SK-N-SH (cell line): ENCODE measurements around the gene TMEM123. TPM values are rescaled to one million over a fixed set of nuclear protein-coding genes. Genes with fewer than 3 reads are reported as not detected.

Experiments
- CTCF ChIA-PET: fragments of 300-600, 350-600 bp; formaldehyde crosslinking; extraction: SDS; loops from one replicate; lab custom pipeline; 2021; lab: Yijun Ruan, JAX
- POLR2A ChIA-PET: fragments of 350-600 bp; sonication (Branson Sonifier 250); formaldehyde crosslinking; extraction: SDS; loops from one replicate; lab custom pipeline; 2020; ENCODE audit warnings: antibody characterized with exemption, inconsistent platforms; lab: Yijun Ruan, JAX
- DNase-seq: peaks from one replicate; pipeline ENCODE4 v3.0.0; 2012
- H2AFZ ChIP-seq: fragments of 200-600 bp; sonication (generic); 2 replicates; pipeline ENCODE4 v1.8.1; 2016; ENCODE audit warnings: antibody characterized with exemption, mild to moderate bottlenecking, low read depth
- H3F3A ChIP-seq: fragments of 200-600 bp; sonication (generic); replicated peaks from 2 replicates; pipeline ENCODE3; 2016; ENCODE audit warnings: antibody characterized with exemption, mild to moderate bottlenecking; ENCODE audit not compliant: insufficient read depth
- H3K27ac ChIP-seq, 2 experiments: fragments of 200-500 bp in 1 of 2; fragments of 200-600 bp in 1 of 2; sonication (Bioruptor generic) in 1 of 2; sonication (generic), shearing (Covaris generic) in 1 of 2; 2 replicates each; pipeline versions ENCODE4 v1.5.1 to v1.6.1; 2014 to 2016; ENCODE audit warnings: low read depth in 2 of 2, inconsistent platforms in 1 of 2, low read length in 1 of 2, mild to moderate bottlenecking in 1 of 2, mixed read lengths in 1 of 2
- H3K27me3 ChIP-seq: fragments of 200-600 bp; sonication (generic), shearing (Covaris generic); 2 replicates; pipeline ENCODE4 v1.6.1; 2016; ENCODE audit warnings: mixed run types; ENCODE audit not compliant: insufficient read depth
- H3K36me3 ChIP-seq, 2 experiments: fragments of 200-500 bp in 1 of 2; fragments of 200-600 bp in 1 of 2; sonication (Bioruptor generic) in 1 of 2; sonication (generic) in 1 of 2; replicated peaks in 1 of 2; 2 replicates each; pipeline versions ENCODE3 to v1.5.1; 2014 to 2016; ENCODE audit warnings: low read length in 1 of 2, mild to moderate bottlenecking in 1 of 2; ENCODE audit not compliant: insufficient read depth in 2 of 2, control insufficient read depth in 1 of 2
- H3K4me1 ChIP-seq, 2 experiments: fragments of 200-500 bp in 1 of 2; fragments of 200-600 bp in 1 of 2; sonication (Bioruptor generic) in 1 of 2; sonication (generic), shearing (Covaris generic) in 1 of 2; 2 replicates each; pipeline versions ENCODE4 v1.5.1 to v1.6.1; 2014 to 2016; ENCODE audit warnings: low read depth in 1 of 2, low read length in 1 of 2, mixed run types in 1 of 2; ENCODE audit not compliant: insufficient read depth in 2 of 2, control insufficient read depth in 1 of 2
- H3K4me2 ChIP-seq: fragments of 200-600 bp; sonication (generic), shearing (Covaris generic); 2 replicates; pipeline ENCODE4 v1.6.1; 2017; ENCODE audit warnings: mixed run types
- H3K4me3 ChIP-seq, 2 experiments: fragments of 200-500 bp in 1 of 2; fragments of 200-600 bp in 1 of 2; sonication (Bioruptor generic) in 1 of 2; sonication (generic), shearing (Covaris generic) in 1 of 2; 2 replicates each; pipeline versions ENCODE4 v1.5.1 to v1.8.1; 2014 to 2016; ENCODE audit warnings: low read depth in 2 of 2, inconsistent platforms in 1 of 2, low read length in 1 of 2, mild to moderate bottlenecking in 1 of 2, mixed read lengths in 1 of 2, moderate library complexity in 1 of 2
- H3K79me2 ChIP-seq: fragments of 200-600 bp; sonication (generic); 2 replicates; pipeline ENCODE4 v1.8.1; 2017; ENCODE audit warnings: mild to moderate bottlenecking; ENCODE audit not compliant: insufficient read depth
- H3K9ac ChIP-seq: fragments of 200-600 bp; sonication (generic); 2 replicates; pipeline ENCODE4 v1.6.1; 2017; ENCODE audit warnings: mixed run types
- H3K9me2 ChIP-seq: fragments of 200-600 bp; sonication (generic); 2 replicates; pipeline ENCODE4 v1.6.1; 2017; ENCODE audit warnings: mixed run types
- H3K9me3 ChIP-seq: fragments of 200-600 bp; sonication (generic); 2 replicates; pipeline ENCODE4 v1.6.1; 2017; ENCODE audit warnings: mixed run types, mild to moderate bottlenecking, moderate library complexity
- H4K20me1 ChIP-seq: fragments of 200-600 bp; sonication (generic); 2 replicates; pipeline ENCODE4 v1.6.1; 2017; ENCODE audit warnings: mild to moderate bottlenecking, mixed run types; ENCODE audit not compliant: insufficient read depth
- FOXJ3 ChIP-seq: sonication (generic); formaldehyde crosslinking; IDR thresholded peaks from 2 replicates; pipeline ENCODE4 v1.5.1; 2020; ENCODE audit warnings: mild to moderate bottlenecking, missing genetic modification reagents
- FOXM1 ChIP-seq: IDR thresholded peaks from 2 replicates; pipeline ENCODE4 v1.4.0; 2012; ENCODE audit warnings: low read depth, mild to moderate bottlenecking
- JUND ChIP-seq: IDR thresholded peaks from 2 replicates; pipeline ENCODE4 v1.4.0; 2012
- MXI1 ChIP-seq: IDR thresholded peaks from 2 replicates; pipeline ENCODE4 v1.6.1; 2012; ENCODE audit warnings: mild to moderate bottlenecking, low read depth, low read length, improper control_type of control experiment
- NRF1 ChIP-seq: IDR thresholded peaks from 2 replicates; pipeline ENCODE4 v1.6.1; 2012; ENCODE audit warnings: low read depth, mild to moderate bottlenecking, low read length
- POLR2AphosphoS5 ChIP-seq: IDR thresholded peaks from 2 replicates; pipeline ENCODE4 v1.6.1; 2012; ENCODE audit warnings: low read depth, low read length
- SIN3A ChIP-seq: IDR thresholded peaks from 2 replicates; pipeline ENCODE4 v1.6.1; 2012; ENCODE audit warnings: low read depth, mild to moderate bottlenecking, low read length, moderate library complexity, borderline replicate concordance
- TAF1 ChIP-seq: IDR thresholded peaks from 2 replicates; pipeline ENCODE4 v1.6.1; 2012; ENCODE audit warnings: low read depth, mild to moderate bottlenecking, low read length, moderate library complexity, borderline replicate concordance
- YY1 ChIP-seq: IDR thresholded peaks from 2 replicates; pipeline ENCODE4 v1.4.0; 2012; ENCODE audit warnings: low read depth, mild to moderate bottlenecking
- WGBS: methylation state at CpG from one replicate; pipeline ENCODE4 v1.1.6; 2017; ENCODE audit warnings: low lambda C conversion rate; 5-methylcytosine and 5-hydroxymethylcytosine counted together
- polyA plus RNA-seq, 3 experiments: library from polyadenylated mRNA; depleted of rRNA; stranded (reverse); fragments of >200 nt; gene quantifications; 2 replicates each; pipeline ENCODE4 v1.2.3, GENCODE V29; 2012
- TF ChIP-seq, protein P1 (sequence below): IDR thresholded peaks from 2 replicates; pipeline ENCODE4 v1.4.0; 2012; ENCODE audit warnings: low read depth, borderline replicate concordance
- TF ChIP-seq, protein P2 (sequence below): fragments of 150-350 bp; IDR thresholded peaks from 2 replicates; pipeline ENCODE4 v1.6.1; 2017; ENCODE audit warnings: antibody characterized with exemption, low read length, low read depth, borderline replicate concordance
- TF ChIP-seq, protein P3 (sequence below): fragments of 150-350 bp; IDR thresholded peaks from 2 replicates; pipeline ENCODE4 v1.6.1; 2016; ENCODE audit warnings: mild to moderate bottlenecking, low read depth, low read length
- TF ChIP-seq, protein P4 (sequence below): fragments of 200-600 bp; sonication (generic); IDR thresholded peaks from 2 replicates; pipeline ENCODE4 v1.6.1; 2017; ENCODE audit warnings: antibody characterized with exemption, mild to moderate bottlenecking, moderate library complexity

Gene TMEM123
- polyA plus RNA-seq, 1 of the 3 experiments (the other 2 are of a cell fraction): 86.1 TPM

DNA sequence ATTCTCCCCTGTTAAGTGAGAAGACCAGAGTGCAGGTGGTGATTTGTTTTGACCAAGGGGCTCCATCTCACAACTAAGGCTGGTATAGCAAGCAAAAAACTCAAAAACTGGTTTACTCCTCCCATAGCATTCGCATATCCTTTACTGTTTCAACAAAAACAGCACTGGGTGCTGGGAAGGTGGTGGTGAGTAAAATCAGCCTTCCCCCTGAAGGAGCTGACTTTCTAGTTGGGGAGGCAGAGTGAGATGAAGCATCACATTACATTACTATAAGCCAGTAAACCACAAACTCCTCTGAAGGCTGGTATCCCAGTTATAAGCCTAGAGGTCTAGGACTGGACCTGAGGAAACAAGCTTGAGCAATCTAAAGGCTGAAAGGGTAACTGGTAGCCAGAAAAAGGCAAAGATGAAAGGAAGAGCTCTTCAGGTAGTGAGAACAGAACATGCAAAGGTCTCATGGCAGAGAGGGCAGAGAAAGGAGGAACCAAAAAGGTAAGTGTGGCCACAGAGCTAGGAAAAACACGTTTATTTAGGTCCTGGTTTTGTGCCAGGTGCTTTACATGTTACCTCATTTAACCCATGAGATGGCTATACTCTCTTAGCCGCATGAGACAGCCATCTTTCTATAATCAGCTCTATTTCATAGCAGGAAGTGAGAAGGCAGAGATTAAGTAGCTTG, 22.3 kb downstream of the TMEM123 start (continued):
- TF ChIP-seq FOXJ3 (CRISPR knock-in tag) (no peak), JUND (no peak), FOXM1 (no peak), TAF1 (no peak)
- TF ChIP-seq, protein P1, sequence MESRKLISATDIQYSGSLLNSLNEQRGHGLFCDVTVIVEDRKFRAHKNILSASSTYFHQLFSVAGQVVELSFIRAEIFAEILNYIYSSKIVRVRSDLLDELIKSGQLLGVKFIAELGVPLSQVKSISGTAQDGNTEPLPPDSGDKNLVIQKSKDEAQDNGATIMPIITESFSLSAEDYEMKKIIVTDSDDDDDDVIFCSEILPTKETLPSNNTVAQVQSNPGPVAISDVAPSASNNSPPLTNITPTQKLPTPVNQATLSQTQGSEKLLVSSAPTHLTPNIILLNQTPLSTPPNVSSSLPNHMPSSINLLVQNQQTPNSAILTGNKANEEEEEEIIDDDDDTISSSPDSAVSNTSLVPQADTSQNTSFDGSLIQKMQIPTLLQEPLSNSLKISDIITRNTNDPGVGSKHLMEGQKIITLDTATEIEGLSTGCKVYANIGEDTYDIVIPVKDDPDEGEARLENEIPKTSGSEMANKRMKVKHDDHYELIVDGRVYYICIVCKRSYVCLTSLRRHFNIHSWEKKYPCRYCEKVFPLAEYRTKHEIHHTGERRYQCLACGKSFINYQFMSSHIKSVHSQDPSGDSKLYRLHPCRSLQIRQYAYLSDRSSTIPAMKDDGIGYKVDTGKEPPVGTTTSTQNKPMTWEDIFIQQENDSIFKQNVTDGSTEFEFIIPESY: no peak
- TF ChIP-seq, all 33 proteins: peak for 0

DNA sequence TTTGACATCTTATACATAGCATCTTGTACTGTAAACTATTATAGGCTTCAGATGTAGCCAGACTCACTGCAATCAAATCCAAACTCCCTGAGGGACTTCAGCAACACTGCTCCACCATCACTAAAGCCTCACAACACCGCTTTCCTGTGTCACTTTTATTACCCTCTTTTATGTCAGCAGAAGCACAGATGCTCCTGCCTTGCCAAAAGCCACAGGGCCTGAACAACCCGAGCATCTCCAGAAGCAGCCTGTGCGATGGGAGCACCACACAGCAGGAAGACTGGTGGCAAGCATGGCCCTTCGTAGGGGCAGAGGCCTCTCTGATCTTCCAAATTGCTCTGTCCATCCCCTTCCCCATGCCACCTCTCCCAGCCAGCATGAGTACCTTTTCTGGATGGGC, 22.9 kb downstream of the TMEM123 start:
- POLR2A ChIA-PET: no interaction called here
- H3K27ac ChIP-seq: no peak overlapping the region
- 92% methylated on average over 1 of the region's 4 CpGs for WGBS
- DNase-seq: no peak
- H3K9me3 ChIP-seq: no peaks in the 10 kb centered on the region
- H3K4me3 ChIP-seq: no peak overlapping the region
- no peaks in the 10 kb centered on the region for H3K9me2 ChIP-seq
- H2AFZ ChIP-seq: no peak overlapping the region
- no peaks in the 10 kb centered on the region for H4K20me1 ChIP-seq
- H3K9ac ChIP-seq: no peak overlapping the region
- H3K79me2 ChIP-seq: peaks cover 20% of the 10 kb centered on the region
- no peaks in the 10 kb centered on the region for H3K27me3 ChIP-seq
- H3F3A ChIP-seq: no peaks in the 10 kb centered on the region
- H3K4me1 ChIP-seq: peaks cover 0 to 6% of the 10 kb centered on the region in 2 experiments; a peak in 1 of 4 replicates
- H3K36me3 ChIP-seq: peaks cover 0 to 25% of the 10 kb centered on the region in 2 experiments
- CTCF ChIA-PET: no interaction called here
- no peak overlapping the region for H3K4me2 ChIP-seq
- TF ChIP-seq, protein P1: no peak
- TF ChIP-seq JUND: no peak
- no peak for TF ChIP-seq POLR2AphosphoS5
- TF ChIP-seq, protein P2, sequence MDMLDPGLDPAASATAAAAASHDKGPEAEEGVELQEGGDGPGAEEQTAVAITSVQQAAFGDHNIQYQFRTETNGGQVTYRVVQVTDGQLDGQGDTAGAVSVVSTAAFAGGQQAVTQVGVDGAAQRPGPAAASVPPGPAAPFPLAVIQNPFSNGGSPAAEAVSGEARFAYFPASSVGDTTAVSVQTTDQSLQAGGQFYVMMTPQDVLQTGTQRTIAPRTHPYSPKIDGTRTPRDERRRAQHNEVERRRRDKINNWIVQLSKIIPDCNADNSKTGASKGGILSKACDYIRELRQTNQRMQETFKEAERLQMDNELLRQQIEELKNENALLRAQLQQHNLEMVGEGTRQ: no peak
- TF ChIP-seq MXI1: no peak
- TF ChIP-seq SIN3A: no peak
- TF ChIP-seq, protein P3, sequence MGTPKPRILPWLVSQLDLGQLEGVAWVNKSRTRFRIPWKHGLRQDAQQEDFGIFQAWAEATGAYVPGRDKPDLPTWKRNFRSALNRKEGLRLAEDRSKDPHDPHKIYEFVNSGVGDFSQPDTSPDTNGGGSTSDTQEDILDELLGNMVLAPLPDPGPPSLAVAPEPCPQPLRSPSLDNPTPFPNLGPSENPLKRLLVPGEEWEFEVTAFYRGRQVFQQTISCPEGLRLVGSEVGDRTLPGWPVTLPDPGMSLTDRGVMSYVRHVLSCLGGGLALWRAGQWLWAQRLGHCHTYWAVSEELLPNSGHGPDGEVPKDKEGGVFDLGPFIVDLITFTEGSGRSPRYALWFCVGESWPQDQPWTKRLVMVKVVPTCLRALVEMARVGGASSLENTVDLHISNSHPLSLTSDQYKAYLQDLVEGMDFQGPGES: no peak
- no peak for TF ChIP-seq NRF1
- TF ChIP-seq, protein P4, sequence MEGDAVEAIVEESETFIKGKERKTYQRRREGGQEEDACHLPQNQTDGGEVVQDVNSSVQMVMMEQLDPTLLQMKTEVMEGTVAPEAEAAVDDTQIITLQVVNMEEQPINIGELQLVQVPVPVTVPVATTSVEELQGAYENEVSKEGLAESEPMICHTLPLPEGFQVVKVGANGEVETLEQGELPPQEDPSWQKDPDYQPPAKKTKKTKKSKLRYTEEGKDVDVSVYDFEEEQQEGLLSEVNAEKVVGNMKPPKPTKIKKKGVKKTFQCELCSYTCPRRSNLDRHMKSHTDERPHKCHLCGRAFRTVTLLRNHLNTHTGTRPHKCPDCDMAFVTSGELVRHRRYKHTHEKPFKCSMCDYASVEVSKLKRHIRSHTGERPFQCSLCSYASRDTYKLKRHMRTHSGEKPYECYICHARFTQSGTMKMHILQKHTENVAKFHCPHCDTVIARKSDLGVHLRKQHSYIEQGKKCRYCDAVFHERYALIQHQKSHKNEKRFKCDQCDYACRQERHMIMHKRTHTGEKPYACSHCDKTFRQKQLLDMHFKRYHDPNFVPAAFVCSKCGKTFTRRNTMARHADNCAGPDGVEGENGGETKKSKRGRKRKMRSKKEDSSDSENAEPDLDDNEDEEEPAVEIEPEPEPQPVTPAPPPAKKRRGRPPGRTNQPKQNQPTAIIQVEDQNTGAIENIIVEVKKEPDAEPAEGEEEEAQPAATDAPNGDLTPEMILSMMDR: no peak
- TF ChIP-seq YY1: no peak
